ENCODE measurements around the gene FBXW11.
A peak's percentile ranks its signal among the peaks of the same experiment; 100 is the strongest.
"Not testable (repeated sequence)": the region's sequence is repeated elsewhere in the genome, so short reads cannot be mapped to it uniquely, and the experiment has no call there.

FBXW11 gene

DNA sequence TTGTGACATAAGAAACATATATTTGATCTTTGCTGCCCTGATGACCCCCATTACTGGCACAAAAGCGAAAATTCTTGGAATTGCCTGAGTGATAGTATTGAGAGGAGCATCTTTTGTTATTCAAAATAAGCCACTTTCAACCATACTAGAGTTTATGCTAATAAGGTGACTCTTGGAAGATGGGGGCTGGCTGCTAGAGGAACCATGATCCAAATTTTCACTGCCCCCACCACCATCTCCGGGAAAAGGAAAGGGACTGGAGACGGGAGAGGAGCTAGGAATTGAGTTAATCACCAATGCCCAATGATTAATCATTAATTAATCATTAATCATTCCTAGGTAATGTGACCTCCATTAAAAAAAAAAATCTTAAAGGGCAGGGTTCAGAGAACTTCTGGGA, 25.6 kb downstream of the FBXW11 start:
- DNase-seq = no peak

DNA sequence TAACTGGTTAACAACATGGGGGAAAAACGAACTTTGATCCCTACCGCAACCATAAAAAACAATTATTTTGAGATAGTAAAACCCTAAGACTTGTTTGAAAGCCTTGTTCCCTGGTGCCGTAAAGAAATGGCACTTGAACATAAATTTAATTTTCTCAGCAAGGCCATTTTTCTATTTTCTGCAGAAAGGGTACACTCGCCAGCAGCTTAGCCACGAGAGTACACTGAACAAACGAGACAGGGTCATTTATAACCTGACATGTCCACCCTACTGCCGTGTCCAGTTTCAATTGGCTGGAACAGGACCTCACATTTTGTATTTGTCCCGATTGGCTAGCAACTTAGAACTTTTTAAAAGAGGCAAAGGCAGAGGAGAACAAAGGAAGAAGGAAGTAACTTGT, 26.8 kb downstream of the FBXW11 start:
- no peak for DNase-seq

DNA sequence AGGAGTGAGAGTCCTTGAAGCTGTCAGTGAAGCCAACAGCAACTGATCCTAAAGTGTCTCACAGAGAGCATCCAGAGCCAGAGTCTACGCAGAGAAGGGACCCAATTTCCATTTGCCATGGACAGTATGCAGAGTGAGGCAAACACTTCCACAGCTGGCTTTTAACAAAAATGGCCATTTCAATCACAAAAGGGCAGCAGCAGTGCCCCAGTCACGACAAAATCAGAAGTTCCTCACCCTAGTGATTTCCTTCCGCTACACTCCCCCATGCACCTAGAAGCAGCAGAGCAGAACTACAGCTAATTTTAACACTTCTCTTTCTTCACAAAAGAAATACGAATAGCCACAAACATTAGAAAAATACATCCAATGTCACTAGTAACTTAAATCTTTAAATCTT, 27.9 kb downstream of the FBXW11 start:
- DNase-seq = peak; percentile 10

DNA sequence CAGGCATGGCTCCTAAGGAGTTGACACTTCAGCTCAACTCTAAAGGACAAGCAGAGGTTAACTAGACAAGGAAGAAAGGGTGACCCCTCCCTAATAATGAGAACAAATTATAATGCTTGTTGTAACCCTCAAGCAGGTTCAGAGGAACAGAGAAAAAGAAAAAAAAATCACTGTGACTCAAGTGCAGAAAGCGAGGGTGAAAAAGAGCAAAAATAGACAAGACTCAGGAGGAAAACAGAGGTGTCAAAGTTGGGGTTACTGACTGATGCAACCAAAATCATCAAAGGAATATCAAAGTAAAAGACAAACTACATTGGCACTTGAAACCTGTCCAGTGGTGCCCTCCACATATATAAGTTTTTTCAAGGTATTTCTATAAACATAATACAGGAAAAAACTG, 28.4 kb downstream of the FBXW11 start:
- no peak for DNase-seq

- DNase-seq = not testable (repeated sequence)
Observed at GRCh38 chr5:171977244-171977950, 29.0 kb downstream of the FBXW11 start.

GRCh38 chr5:171975877-171976667, 30.4 kb downstream of the FBXW11 start:
- no peak for DNase-seq

- no peak for DNase-seq
Observed at GRCh38 chr5:171975262-171975876, 31.1 kb downstream of the FBXW11 start.

DNA sequence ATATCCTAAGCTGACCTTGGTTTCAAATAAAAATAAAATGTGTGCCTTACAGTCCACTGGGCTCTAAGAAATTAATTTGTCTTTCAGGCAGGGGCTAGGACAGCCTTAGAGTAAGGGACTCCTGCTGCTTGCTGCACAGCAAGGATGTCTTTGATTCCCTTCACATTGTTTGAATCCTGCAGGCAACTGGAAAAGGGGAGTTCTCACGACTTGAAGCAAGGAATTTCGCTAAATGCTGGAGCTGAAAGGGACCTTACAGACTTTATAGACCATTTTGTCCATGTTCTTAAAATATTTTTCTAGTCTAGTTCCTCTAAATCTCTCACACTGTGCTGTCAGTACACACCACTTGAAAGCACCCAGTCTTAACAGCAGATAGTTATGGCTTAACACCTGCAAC, 35.6 kb downstream of the FBXW11 start:
- DNase-seq = no peak

DNA sequence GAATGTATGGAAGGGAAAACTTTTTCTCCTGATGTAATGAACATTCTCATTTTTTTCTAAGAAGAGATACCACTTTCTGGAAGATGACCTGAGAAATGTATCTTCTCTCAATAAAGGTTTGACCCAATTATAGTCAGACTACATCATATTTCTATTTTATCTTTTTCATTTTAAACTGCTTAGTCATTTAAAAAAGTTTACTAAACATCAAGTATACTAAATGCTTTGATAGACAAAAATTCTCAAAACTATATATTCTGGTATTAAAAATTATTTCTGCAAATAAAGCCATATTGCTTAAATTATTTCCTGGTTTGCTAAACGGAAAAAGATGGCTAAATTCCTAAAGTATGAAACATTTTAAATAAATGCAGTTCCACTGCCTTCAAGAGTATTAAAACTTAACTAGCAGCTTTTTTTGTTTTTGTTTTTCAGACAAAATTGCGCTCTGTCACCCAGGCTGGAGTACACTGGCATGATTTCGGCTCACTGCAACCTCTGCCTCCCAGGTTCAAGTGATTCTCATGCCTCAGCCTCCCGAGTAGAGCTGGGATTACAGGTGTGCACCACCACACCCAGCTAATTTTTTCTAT, 37.1 kb downstream of the FBXW11 start:
- DNase-seq = no peak

DNA sequence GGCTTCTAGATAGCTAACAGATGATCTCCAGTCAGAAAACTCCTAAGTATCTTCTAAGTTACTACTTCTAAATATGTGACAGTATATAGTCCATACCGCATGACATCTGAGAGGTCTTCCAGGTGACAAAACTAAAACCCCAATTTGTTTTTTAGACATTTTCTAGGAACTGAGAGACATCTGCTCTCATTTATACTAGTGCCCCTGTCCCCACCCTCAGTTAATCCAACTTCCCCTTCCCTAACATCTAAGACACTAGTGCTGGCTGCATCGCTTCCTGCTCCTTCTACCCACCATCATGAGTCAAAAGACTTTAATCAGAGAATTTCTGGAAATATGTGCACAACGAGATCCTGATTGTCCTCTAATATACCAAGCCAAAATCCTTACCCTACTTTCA, 37.9 kb downstream of the FBXW11 start:
- DNase-seq = no peak

DNA sequence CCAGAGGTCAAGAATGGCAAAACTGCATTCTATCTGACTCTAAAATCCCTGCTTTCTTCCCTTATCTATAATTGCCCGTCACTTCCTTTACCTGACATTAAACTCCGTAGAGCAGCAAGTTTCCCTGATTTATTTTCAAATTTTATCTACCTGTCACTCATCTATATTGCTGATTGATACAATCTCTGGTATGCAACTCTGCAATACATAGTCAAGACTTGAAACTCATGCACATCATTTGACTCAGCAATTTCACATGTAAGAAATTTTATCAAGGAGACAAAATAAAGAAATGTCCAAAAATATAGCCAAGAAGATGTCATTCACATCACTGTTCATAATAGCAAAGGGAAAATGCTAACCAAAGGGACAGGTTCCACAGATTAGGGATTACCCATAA, 39.5 kb downstream of the FBXW11 start:
- DNase-seq = no peak

- no peak for DNase-seq
Observed at GRCh38 chr5:171966270-171966669, 40.2 kb downstream of the FBXW11 start.

GRCh38 chr5:171965745-171966144, 40.7 kb downstream of the FBXW11 start:
- DNase-seq = peak; percentile 15

GRCh38 chr5:171963416-171963815, 43.0 kb downstream of the FBXW11 start:
- DNase-seq = no peak

- DNase-seq = no peak
Observed at GRCh38 chr5:171961117-171961516, 45.3 kb downstream of the FBXW11 start.

- no peak for DNase-seq
Observed at GRCh38 chr5:171957591-171958251, 48.7 kb downstream of the FBXW11 start.

GRCh38 chr5:171956887-171957495, 49.4 kb downstream of the FBXW11 start:
- DNase-seq = no peak

GRCh38 chr5:171956314-171956713, 50.1 kb downstream of the FBXW11 start:
- no peak for DNase-seq

DNA sequence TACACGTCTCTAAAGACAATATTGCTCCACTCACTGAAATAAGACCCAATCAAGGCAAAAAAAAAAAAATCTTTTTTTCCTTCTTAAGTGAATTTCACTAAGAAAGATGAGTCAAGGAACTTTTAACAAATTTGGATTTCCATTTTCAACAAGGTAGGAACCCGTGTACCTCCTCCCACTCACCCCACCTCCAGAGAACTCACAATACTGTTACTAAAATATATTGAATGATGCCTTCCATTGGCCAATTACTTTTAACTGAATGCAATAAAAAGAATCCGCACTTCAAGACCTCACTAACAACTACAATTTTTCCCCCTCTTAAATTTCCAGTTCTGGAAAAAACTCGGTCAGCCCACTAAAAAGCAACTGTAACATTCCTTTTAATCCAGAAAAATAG, 50.7 kb downstream of the FBXW11 start:
- no peak for DNase-seq

- DNase-seq = no peak
Observed at GRCh38 chr5:171954721-171955120, 51.7 kb downstream of the FBXW11 start.

GRCh38 chr5:171953860-171954701, 52.4 kb downstream of the FBXW11 start:
- DNase-seq = no peak

DNA sequence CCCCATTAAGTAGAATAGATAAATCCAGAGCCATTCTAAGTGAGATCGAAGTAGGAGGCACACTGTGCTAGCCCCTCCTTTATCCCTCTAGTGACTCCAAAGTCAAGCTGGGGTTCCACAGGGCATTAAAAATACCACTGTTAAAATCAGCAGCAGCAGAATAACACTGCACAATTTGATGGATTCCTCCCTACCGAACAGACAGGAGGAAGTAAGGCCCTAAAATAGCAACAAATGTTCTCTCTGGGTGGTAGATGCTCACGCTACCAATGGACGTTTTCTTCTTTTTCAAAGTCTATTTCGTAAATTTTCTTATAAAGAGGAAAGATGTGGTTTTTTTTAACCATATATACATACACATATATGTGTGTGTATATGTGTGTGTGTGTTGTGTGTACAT, 54.4 kb downstream of the FBXW11 start:
- DNase-seq = no peak

Data from CD4-positive, alpha-beta T cell treated with Interferon gamma for 1 hour (primary cell).